Peyer's patch (tissue), 4 donors: Measurements from ENCODE around the gene GJA5. TPM values are rescaled to one million over a fixed set of nuclear protein-coding genes. Genes with fewer than 3 reads are reported as not detected.

Source experiments
- DNase-seq, 3 donors: peaks; one replicate each; pipeline ENCODE4 v3.0.0-alpha.2; 2017 to 2019
- H3K27ac ChIP-seq, 4 donors: fragments of 200-600 bp; sonication (generic); one replicate each; pipeline ENCODE4 v1.5.1; 2016 to 2019
- H3K27me3 ChIP-seq, 2 donors: fragments of 200-600 bp; sonication (generic); one replicate each; pipeline ENCODE4 v1.5.1; 2019
- H3K36me3 ChIP-seq, 3 donors: fragments of 200-600 bp; sonication (generic); one replicate each; pipeline ENCODE4 v1.5.1; 2016 to 2019
- H3K4me1 ChIP-seq, 4 donors: fragments of 200-600 bp; sonication (generic); one replicate each; pipeline ENCODE4 v1.5.1; 2016 to 2019
- H3K4me3 ChIP-seq, 4 donors: fragments of 200-600 bp; sonication (generic); 1 replicate in 3 of 4; 2 replicates in 1 of 4; pipeline ENCODE4 v1.5.1; 2016 to 2019; ENCODE audit warnings: mild to moderate bottlenecking in 1 of 4
- H3K9me3 ChIP-seq, 4 donors: fragments of 200-600 bp; sonication (generic); one replicate each; pipeline ENCODE4 v1.5.1; 2016 to 2019; ENCODE audit warnings: mild to moderate bottlenecking in 1 of 4
- POLR2A ChIP-seq, 2 donors: fragments of 450-650 bp; IDR thresholded peaks; one replicate each; pipeline ENCODE4 v1.5.1; 2017; ENCODE audit warnings: antibody characterized with exemption in 2 of 2, mild to moderate bottlenecking in 2 of 2, moderate library complexity in 2 of 2
- total RNA-seq, 4 donors: library from RNA; depleted of rRNA; stranded (reverse); fragments of >200 nt; gene quantifications; one replicate each; pipeline ENCODE4 v1.1.0, GENCODE V29; 2016
- TF ChIP-seq, protein P1 (sequence below), 6 experiments: fragments of 450-650 bp in 4 of 6; fragments of 200-600 bp in 2 of 6; sonication (generic) in 1 of 6; IDR thresholded peaks; one replicate each; pipeline ENCODE4 v1.5.1; 2017 to 2019; ENCODE audit warnings: antibody characterized with exemption in 6 of 6, mild to moderate bottlenecking in 3 of 6, moderate library complexity in 1 of 6

Gene GJA5
- total RNA-seq, 4 donors from 2014 or later = 0.70 to 4.1 (median 2.8) TPM

DNA sequence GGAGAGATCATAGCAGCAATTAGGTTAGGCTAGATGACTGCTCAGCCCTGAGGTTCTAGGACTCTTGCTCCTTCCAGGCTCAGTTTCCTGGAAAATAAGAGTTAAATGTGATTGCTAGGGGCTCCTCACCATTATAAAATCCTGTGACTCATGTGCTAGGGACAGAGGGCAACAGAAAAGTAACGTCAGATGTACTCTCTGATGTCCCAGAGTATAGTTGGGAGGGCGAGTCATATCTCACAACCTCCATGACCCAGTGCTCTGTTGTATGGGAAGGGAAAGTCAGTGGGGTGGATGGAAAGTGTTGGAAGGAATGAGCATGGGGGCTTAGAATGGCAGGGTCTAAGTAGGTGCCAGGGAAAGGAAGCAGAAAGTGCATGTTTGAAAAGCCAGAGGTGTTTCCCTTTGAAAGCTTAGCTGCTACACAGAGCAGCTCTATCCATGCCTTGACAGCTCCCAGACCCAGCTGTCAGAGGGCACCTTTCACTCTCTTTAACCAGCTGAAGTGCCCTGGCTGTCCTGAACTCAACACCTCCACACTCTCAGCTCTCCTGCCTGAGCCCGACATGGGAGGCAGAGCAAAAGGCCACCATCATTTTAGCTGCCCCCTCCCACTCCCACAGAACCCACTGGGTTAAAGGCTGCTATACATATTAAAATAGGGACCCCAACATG lies 11.6 kb downstream of the GJA5 start:
- Histone ChIP-seq H3K27ac (no peak overlapping the region), H3K27me3 (no peaks in the 10 kb centered on the region), H3K36me3 (no peaks in the 10 kb centered on the region), H3K9me3 (no peaks in the 10 kb centered on the region), H3K4me3 (no peak overlapping the region), H3K4me1 (no peaks in the 10 kb centered on the region)
- TF ChIP-seq POLR2A (IDR thresholded peaks at IDR 0.05) = no peak
- TF ChIP-seq, protein P1, sequence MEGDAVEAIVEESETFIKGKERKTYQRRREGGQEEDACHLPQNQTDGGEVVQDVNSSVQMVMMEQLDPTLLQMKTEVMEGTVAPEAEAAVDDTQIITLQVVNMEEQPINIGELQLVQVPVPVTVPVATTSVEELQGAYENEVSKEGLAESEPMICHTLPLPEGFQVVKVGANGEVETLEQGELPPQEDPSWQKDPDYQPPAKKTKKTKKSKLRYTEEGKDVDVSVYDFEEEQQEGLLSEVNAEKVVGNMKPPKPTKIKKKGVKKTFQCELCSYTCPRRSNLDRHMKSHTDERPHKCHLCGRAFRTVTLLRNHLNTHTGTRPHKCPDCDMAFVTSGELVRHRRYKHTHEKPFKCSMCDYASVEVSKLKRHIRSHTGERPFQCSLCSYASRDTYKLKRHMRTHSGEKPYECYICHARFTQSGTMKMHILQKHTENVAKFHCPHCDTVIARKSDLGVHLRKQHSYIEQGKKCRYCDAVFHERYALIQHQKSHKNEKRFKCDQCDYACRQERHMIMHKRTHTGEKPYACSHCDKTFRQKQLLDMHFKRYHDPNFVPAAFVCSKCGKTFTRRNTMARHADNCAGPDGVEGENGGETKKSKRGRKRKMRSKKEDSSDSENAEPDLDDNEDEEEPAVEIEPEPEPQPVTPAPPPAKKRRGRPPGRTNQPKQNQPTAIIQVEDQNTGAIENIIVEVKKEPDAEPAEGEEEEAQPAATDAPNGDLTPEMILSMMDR (IDR thresholded peaks at IDR 0.05) = no peak
- no peak for DNase-seq

DNA sequence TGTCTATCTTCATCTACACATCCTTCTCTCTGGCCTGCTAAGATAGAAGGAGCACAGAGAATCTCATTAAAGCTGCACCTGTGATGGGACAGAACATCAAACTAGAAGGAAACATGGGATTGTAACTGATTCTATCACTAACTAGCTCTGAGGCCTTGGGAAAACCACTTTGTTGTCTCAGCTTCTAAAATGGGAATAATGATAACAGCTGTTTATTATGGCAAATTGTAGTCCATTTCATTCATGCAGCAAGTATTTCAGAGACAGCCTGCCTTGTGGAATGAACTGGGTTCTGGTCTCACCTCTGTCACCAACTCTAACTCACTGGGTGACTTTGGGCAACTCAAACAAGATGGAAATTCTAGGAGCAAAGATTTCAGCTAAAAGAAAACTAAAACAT lies 12.4 kb downstream of the GJA5 start:
- Histone ChIP-seq H3K27me3 (no peaks in the 10 kb centered on the region), H3K36me3 (no peaks in the 10 kb centered on the region), H3K4me1 (no peaks in the 10 kb centered on the region), H3K4me3 (no peak overlapping the region), H3K9me3 (no peaks in the 10 kb centered on the region), H3K27ac (no peak overlapping the region)
- DNase-seq = no peak
- TF ChIP-seq, protein P1 (IDR thresholded peaks at IDR 0.05) = no peak
- TF ChIP-seq POLR2A (IDR thresholded peaks at IDR 0.05) = no peak

DNA sequence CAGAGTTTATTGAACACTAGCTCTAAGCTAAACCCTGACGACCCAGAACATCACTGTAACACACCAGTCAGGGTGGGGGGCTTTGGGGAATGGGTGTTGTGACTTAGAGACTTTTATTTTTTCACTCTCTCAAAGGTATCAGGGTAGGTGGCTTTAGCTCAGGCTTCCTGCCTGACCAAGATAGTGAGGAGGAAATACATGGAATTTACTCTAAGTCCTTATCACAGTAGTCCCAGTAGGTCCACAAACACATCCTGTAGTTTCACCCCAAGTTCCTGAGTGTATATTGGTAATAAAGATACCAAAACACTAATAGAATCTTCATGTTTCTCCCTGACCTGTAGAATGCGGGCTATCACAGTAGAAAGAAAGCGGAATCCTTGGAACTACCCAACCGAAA lies 15.1 kb downstream of the GJA5 start:
- H3K27me3 ChIP-seq = no peaks in the 10 kb centered on the region
- H3K27ac ChIP-seq = no peak overlapping the region
- TF ChIP-seq, protein P1 (IDR thresholded peaks at IDR 0.05) = no peak
- no peak for TF ChIP-seq POLR2A (IDR thresholded peaks at IDR 0.05)
- no peaks in the 10 kb centered on the region for H3K9me3 ChIP-seq
- no peaks in the 10 kb centered on the region for H3K36me3 ChIP-seq
- no peak overlapping the region for H3K4me3 ChIP-seq
- no peak for DNase-seq
- H3K4me1 ChIP-seq = no peaks in the 10 kb centered on the region

DNA sequence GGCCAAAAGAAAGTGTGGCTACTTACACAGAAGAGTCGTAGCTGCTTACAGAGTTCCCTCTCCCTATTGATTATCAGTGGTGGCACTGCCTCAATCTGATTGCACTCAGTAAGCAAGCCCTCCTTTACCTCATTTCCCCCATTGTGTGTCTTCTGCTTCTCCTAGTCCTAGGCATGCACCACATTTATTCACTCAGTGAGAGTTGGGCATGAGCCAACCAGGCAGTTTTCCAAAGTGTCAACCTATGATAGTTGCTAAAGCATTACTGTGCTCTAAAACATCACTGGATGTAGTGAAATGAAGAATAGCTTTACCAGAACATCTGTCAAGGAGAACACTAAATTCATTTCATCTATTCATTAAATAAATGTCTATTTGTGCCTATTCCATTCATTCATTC lies 19.3 kb downstream of the GJA5 start:
- no peaks in the 10 kb centered on the region for H3K27me3 ChIP-seq
- H3K4me3 ChIP-seq = no peak overlapping the region
- no peaks in the 10 kb centered on the region for H3K36me3 ChIP-seq
- no peaks in the 10 kb centered on the region for H3K9me3 ChIP-seq
- H3K27ac ChIP-seq = no peak overlapping the region
- no peak for TF ChIP-seq POLR2A (IDR thresholded peaks at IDR 0.05)
- TF ChIP-seq, protein P1 (IDR thresholded peaks at IDR 0.05) = no peak
- no peaks in the 10 kb centered on the region for H3K4me1 ChIP-seq
- DNase-seq = no peak

DNA sequence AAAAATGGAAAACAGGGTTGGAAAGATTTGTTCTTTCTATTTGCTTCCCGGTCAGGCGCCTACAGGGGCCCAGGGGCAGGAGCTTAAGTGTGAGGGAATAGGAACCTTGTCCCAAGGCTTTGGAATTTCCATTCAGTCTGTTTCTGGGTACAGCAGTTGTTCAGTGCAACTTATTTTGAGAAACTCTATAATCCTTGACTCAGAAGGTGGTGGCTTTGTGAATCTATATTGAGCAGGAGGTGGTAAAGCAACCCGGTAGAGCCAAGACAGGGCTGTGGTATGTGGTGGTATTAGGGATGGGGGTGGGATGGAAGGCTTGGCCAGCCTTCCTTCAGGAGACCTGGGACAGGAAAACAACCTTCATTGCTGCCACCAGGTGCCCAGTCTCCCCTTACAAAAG lies 20.0 kb downstream of the GJA5 start:
- no peak for TF ChIP-seq POLR2A (IDR thresholded peaks at IDR 0.05)
- TF ChIP-seq, protein P1 (IDR thresholded peaks at IDR 0.05) = no peak
- no peak overlapping the region for H3K4me3 ChIP-seq
- H3K27ac ChIP-seq = no peak overlapping the region
- H3K27me3 ChIP-seq = no peaks in the 10 kb centered on the region
- H3K4me1 ChIP-seq = no peaks in the 10 kb centered on the region
- H3K9me3 ChIP-seq = no peaks in the 10 kb centered on the region
- DNase-seq = no peak
- H3K36me3 ChIP-seq = no peaks in the 10 kb centered on the region
